NT2/D1 (cell line): ENCODE results near the gene PKIG.

ENCODE experiments used
- SUZ12 ChIP-seq: IDR thresholded peaks from 2 replicates; pipeline ENCODE4 v1.6.1; 2011; ENCODE audit not compliant: insufficient read length, insufficient read depth; ENCODE audit errors: extremely low read depth
- ZNF274 ChIP-seq: IDR thresholded peaks from 2 replicates; pipeline ENCODE4 v1.6.1; 2011; ENCODE audit warnings: mild to moderate bottlenecking, low read depth, low read length

- no peak for TF ChIP-seq ZNF274
- TF ChIP-seq SUZ12: no peak
These were observed 12.0 kb upstream of the PKIG start for GRCh38 chr20:44570367-44570766.
